Tibial artery (tissue), 4 donors: Measurements from ENCODE around the gene WTAP.
A peak's percentile ranks its signal among the peaks of the same experiment; 100 is the strongest.

Experiments
- DNase-seq, 2 donors: peaks; one replicate each; pipeline ENCODE4 v3.0.0-alpha.2; 2019
- H3K27ac ChIP-seq, 2 donors: fragments of 200-600 bp; sonication (generic) in 1 of 2; 1 replicate in 1 of 2; 2 replicates in 1 of 2; pipeline ENCODE4 v1.5.1; 2018 to 2019; ENCODE audit warnings: mild to moderate bottlenecking in 1 of 2
- H3K27me3 ChIP-seq, 2 donors: fragments of 200-600 bp; sonication (generic) in 1 of 2; one replicate each; pipeline versions ENCODE4 v1.5.1 to v1.6.0; 2016 to 2019
- H3K36me3 ChIP-seq, 3 donors: fragments of 200-600 bp; sonication (generic) in 2 of 3; one replicate each; pipeline ENCODE4 v1.5.1; 2016 to 2019; ENCODE audit warnings: mild to moderate bottlenecking in 2 of 3
- H3K4me1 ChIP-seq, 4 donors: fragments of 200-600 bp; sonication (generic) in 2 of 4; 1 replicate in 3 of 4; 2 replicates in 1 of 4; pipeline ENCODE4 v1.5.1; 2016 to 2019
- H3K4me3 ChIP-seq, 2 donors: fragments of 200-600 bp; sonication (generic) in 1 of 2; 1 replicate in 1 of 2; 2 replicates in 1 of 2; pipeline ENCODE4 v1.5.1; 2018 to 2019; ENCODE audit warnings: mild to moderate bottlenecking in 2 of 2
- H3K9me3 ChIP-seq, 3 donors: fragments of 200-600 bp; sonication (generic) in 1 of 3; one replicate each; pipeline ENCODE4 v1.5.1; 2016 to 2019
- intact Hi-C: fragments of 100-400 bp; cut with DNase I; formaldehyde crosslinking; loops from one replicate; pipeline ENCODE4 v1.15.0; 2023; ENCODE audit warnings: low total_unique reads
- TF ChIP-seq, protein P1 (sequence below), 2 experiments: fragments of 200-600 bp in 1 of 2; fragments of 450-650 bp in 1 of 2; IDR thresholded peaks; one replicate each; pipeline ENCODE4 v1.5.1; 2017 to 2019; ENCODE audit warnings: antibody characterized with exemption in 2 of 2, mild to moderate bottlenecking in 1 of 2, moderate library complexity in 1 of 2

WTAP gene

DNA sequence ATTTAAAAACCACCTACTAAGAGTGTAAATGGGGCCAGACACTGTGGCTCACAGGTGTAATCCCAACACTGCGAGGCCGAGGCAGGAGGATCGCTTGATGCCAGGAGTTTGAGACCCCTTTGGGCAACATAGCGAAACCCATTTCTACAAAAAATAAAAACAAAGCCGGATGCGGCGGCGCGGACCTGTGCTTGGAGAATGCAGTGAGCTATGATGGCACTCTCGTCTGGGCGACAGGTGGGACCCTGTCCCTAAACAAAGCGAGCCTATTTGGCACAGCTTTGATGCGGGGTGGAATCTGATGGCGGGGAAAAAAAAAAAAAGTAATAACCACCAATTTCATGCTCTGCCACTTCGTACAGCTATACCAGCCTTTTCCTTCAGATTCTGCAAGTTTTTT lies 61.0 kb downstream of the WTAP start:
- no peaks in the 10 kb centered on the region for H3K9me3 ChIP-seq
- peaks cover 0 to 68% (median 42%) of the 10 kb centered on the region in 4 donors for H3K4me1 ChIP-seq
- no peaks in the 10 kb centered on the region for H3K27me3 ChIP-seq
- peak overlapping the region; percentile 96 to 98 for H3K27ac ChIP-seq
- TF ChIP-seq, protein P1, sequence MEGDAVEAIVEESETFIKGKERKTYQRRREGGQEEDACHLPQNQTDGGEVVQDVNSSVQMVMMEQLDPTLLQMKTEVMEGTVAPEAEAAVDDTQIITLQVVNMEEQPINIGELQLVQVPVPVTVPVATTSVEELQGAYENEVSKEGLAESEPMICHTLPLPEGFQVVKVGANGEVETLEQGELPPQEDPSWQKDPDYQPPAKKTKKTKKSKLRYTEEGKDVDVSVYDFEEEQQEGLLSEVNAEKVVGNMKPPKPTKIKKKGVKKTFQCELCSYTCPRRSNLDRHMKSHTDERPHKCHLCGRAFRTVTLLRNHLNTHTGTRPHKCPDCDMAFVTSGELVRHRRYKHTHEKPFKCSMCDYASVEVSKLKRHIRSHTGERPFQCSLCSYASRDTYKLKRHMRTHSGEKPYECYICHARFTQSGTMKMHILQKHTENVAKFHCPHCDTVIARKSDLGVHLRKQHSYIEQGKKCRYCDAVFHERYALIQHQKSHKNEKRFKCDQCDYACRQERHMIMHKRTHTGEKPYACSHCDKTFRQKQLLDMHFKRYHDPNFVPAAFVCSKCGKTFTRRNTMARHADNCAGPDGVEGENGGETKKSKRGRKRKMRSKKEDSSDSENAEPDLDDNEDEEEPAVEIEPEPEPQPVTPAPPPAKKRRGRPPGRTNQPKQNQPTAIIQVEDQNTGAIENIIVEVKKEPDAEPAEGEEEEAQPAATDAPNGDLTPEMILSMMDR (IDR thresholded peaks at IDR 0.05), result no peak
- DNase-seq, result no peak
- peaks cover 41 to 50% (median 42%) of the 10 kb centered on the region in 3 donors for H3K36me3 ChIP-seq
- intact Hi-C loops, result loop anchor here (2.0 kb wide), 1 partner anchor 61 kb away; the partner anchor contains the start of gene WTAP
- H3K4me3 ChIP-seq, result peak overlapping the region; percentile 80 to 92

DNA sequence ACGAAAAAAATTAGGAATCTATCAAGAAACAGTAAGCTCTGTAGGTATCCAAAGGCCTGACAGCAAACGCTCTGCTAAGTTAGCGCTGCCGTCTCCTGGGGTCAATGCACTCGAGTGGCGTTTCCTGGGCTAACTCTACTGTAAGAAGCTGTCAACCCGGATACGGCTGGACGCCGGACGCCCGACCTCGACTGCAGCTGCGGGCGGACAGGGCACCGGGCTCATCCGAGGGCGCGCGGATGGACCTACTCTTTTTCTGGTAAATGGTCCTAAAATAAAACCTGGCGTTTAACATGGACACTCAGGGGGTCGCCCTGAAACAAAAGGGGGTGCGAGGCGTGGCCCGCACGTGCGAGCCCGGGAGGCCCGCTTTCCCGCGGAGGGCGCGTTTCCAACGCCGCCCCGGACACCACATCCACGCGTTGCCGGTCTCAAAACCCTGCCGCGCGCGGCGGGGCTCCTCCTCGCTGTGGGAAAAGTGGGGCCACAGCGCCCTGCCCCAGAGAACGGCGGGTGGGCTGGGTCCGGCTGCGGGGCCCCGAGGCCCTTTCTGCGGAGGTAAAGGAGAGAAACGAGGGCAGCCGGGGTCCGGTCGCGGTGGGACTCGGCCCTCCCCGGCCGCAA lies 61.6 kb downstream of the WTAP start:
- TF ChIP-seq, protein P1 (IDR thresholded peaks at IDR 0.05), result no peak
- Histone ChIP-seq H3K4me1 (peaks cover 0 to 69% (median 44%) of the 10 kb centered on the region in 4 donors), H3K36me3 (peaks cover 36 to 48% (median 40%) of the 10 kb centered on the region in 3 donors), H3K27me3 (no peaks in the 10 kb centered on the region), H3K4me3 (peak overlapping the region; percentile 80 to 92), H3K27ac (peak overlapping the region; percentile 96 to 98), H3K9me3 (no peaks in the 10 kb centered on the region)
- DNase-seq, result peak; percentile 49 to 75
- intact Hi-C loops, result loop anchor here (2.0 kb wide), 1 partner anchor 62 kb away; the partner anchor contains the start of gene WTAP

DNA sequence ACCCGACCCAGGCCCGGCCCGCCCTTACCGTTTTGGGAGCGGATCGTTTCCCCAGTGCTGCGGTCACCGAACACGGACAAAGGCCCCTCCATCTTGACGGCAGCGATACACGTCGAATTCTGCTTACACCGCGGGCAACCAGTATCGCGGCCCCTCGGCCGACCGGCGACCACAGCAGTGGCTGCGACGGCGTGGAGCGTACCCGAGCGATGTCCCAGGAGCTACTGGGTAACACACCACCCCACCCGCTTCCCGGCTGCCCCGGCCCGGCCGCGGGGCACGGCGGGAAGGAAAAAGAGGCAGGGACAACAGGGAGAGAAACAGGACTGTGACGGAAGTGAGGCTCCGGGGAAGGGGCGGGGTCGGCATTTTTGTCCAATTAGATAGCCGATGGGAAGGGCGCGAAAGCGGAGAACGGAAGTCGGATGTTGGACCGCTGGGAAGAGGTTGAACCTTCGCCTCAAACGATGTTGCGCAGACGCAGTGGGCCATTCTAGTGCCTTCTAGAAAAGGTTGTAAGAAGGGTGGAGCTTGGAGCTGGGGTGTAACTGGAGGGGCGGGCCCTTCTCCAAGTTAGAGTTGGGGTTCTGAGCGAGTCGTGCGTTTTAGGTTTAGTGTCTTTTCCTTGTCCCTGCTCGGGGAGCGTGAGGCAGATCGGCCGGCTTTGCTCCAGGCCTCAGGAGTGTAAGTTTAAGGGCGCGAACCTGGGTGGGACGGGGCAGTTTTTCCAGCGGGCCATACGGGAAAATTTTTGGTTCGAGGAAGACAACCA lies 62.3 kb downstream of the WTAP start, which contains the start of gene TCP1:
TSS of gene TCP1 (minus strand) at position 226 of the 772 bp plus-strand sequence. CDS start at position 92, 134 bp downstream.
- Histone ChIP-seq H3K4me1 (peaks cover 0 to 72% (median 47%) of the 10 kb centered on the region in 4 donors), H3K4me3 (peak within 1 kb of the TSS; percentile 80 to 92), H3K27ac (peak within 1 kb of the TSS; percentile 96 to 98), H3K9me3 (no peaks in the 10 kb centered on the region), H3K36me3 (peaks cover 29 to 48% (median 33%) of the 10 kb centered on the region in 3 donors), H3K27me3 (no peaks in the 10 kb centered on the region)
- intact Hi-C loops, result loop anchor here (2.0 to 5.0 kb wide), 4 partner anchors 43 to 178 kb away; partner anchors contain the start of genes IGF2R, SOD2 and WTAP
- DNase-seq, result peak; percentile 100
- TF ChIP-seq, protein P1 (IDR thresholded peaks at IDR 0.05), result no peak

DNA sequence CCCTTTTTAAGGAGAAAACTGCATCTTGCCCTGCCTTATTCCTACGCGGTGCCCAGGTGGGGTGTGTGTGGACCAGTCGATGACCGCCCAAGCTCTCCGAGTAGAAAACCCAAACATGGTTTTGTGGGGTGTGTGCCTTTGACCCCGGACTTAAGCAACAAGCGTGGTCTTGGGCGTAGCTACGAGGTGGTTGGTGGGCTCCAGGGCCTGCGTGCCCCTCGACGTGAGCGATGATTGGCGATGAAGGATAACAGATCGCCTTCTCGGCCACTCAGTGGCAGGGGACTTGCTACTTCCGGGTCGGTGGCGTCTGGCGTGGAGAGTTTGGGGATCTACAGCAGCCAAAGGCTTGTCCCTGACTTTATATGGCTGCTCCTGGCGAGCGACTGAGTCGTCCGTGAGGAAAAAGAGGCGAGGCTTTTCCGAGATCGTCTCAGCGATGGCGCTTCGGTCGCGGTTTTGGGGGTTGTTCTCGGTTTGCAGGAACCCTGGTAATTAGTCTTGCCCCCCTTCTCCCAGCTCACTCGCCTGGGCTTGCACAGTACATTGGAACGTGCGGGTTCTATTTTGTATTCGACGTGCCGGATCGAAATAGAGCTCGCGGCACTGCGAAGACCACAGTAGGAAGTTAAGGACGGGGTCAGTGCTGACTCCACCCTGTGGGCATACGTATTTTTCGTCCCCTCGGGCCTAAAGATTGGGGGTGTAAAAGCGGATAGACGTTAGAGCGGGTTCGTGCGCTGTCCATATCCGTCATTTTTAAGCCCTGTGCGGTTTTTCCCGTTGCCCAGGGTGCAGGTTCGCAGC lies 63.0 kb downstream of the WTAP start, which contains the start of gene MRPL18:
TSS of gene MRPL18 (plus strand) at position 319 of the 807 bp plus-strand sequence. CDS start at position 440, 121 bp downstream.
- H3K27me3 ChIP-seq, result no peaks in the 10 kb centered on the region
- H3K36me3 ChIP-seq, result peaks cover 21 to 44% (median 25%) of the 10 kb centered on the region in 3 donors
- DNase-seq, result peak; percentile 96 to 98
- TF ChIP-seq, protein P1 (IDR thresholded peaks at IDR 0.05), result no peak
- intact Hi-C loops, result loop anchor here (2.0 to 5.0 kb wide), 3 partner anchors 42 to 177 kb away; partner anchors contain the start of genes IGF2R and SOD2
- H3K4me1 ChIP-seq, result peaks cover 0 to 70% (median 47%) of the 10 kb centered on the region in 4 donors
- H3K4me3 ChIP-seq, result peak within 1 kb of the TSS; percentile 80 to 92
- H3K9me3 ChIP-seq, result no peaks in the 10 kb centered on the region
- peak within 1 kb of the TSS; percentile 96 to 98 for H3K27ac ChIP-seq
